SK-N-SH (cell line): ENCODE measurements around the gene MATR3. TPM values are rescaled to one million over a fixed set of nuclear protein-coding genes. Genes with fewer than 3 reads are reported as not detected.

Experiments used
- CTCF ChIA-PET: fragments of 300-600, 350-600 bp; formaldehyde crosslinking; extraction: SDS; loops from one replicate; lab custom pipeline; 2021; lab: Yijun Ruan, JAX
- POLR2A ChIA-PET: fragments of 350-600 bp; sonication (Branson Sonifier 250); formaldehyde crosslinking; extraction: SDS; loops from one replicate; lab custom pipeline; 2020; ENCODE audit warnings: antibody characterized with exemption, inconsistent platforms; lab: Yijun Ruan, JAX
- DNase-seq: peaks from one replicate; pipeline ENCODE4 v3.0.0; 2012
- H2AFZ ChIP-seq: fragments of 200-600 bp; sonication (generic); 2 replicates; pipeline ENCODE4 v1.8.1; 2016; ENCODE audit warnings: antibody characterized with exemption, mild to moderate bottlenecking, low read depth
- H3F3A ChIP-seq: fragments of 200-600 bp; sonication (generic); replicated peaks from 2 replicates; pipeline ENCODE3; 2016; ENCODE audit warnings: antibody characterized with exemption, mild to moderate bottlenecking; ENCODE audit not compliant: insufficient read depth
- H3K27ac ChIP-seq, 2 experiments: fragments of 200-500 bp in 1 of 2; fragments of 200-600 bp in 1 of 2; sonication (Bioruptor generic) in 1 of 2; sonication (generic), shearing (Covaris generic) in 1 of 2; 2 replicates each; pipeline versions ENCODE4 v1.5.1 to v1.6.1; 2014 to 2016; ENCODE audit warnings: low read depth in 2 of 2, inconsistent platforms in 1 of 2, low read length in 1 of 2, mild to moderate bottlenecking in 1 of 2, mixed read lengths in 1 of 2
- H3K27me3 ChIP-seq: fragments of 200-600 bp; sonication (generic), shearing (Covaris generic); 2 replicates; pipeline ENCODE4 v1.6.1; 2016; ENCODE audit warnings: mixed run types; ENCODE audit not compliant: insufficient read depth
- H3K36me3 ChIP-seq, 2 experiments: fragments of 200-500 bp in 1 of 2; fragments of 200-600 bp in 1 of 2; sonication (Bioruptor generic) in 1 of 2; sonication (generic) in 1 of 2; replicated peaks in 1 of 2; 2 replicates each; pipeline versions ENCODE3 to v1.5.1; 2014 to 2016; ENCODE audit warnings: low read length in 1 of 2, mild to moderate bottlenecking in 1 of 2; ENCODE audit not compliant: insufficient read depth in 2 of 2, control insufficient read depth in 1 of 2
- H3K4me1 ChIP-seq, 2 experiments: fragments of 200-500 bp in 1 of 2; fragments of 200-600 bp in 1 of 2; sonication (Bioruptor generic) in 1 of 2; sonication (generic), shearing (Covaris generic) in 1 of 2; 2 replicates each; pipeline versions ENCODE4 v1.5.1 to v1.6.1; 2014 to 2016; ENCODE audit warnings: low read depth in 1 of 2, low read length in 1 of 2, mixed run types in 1 of 2; ENCODE audit not compliant: insufficient read depth in 2 of 2, control insufficient read depth in 1 of 2
- H3K4me2 ChIP-seq: fragments of 200-600 bp; sonication (generic), shearing (Covaris generic); 2 replicates; pipeline ENCODE4 v1.6.1; 2017; ENCODE audit warnings: mixed run types
- H3K4me3 ChIP-seq, 2 experiments: fragments of 200-500 bp in 1 of 2; fragments of 200-600 bp in 1 of 2; sonication (Bioruptor generic) in 1 of 2; sonication (generic), shearing (Covaris generic) in 1 of 2; 2 replicates each; pipeline versions ENCODE4 v1.5.1 to v1.8.1; 2014 to 2016; ENCODE audit warnings: low read depth in 2 of 2, inconsistent platforms in 1 of 2, low read length in 1 of 2, mild to moderate bottlenecking in 1 of 2, mixed read lengths in 1 of 2, moderate library complexity in 1 of 2
- H3K79me2 ChIP-seq: fragments of 200-600 bp; sonication (generic); 2 replicates; pipeline ENCODE4 v1.8.1; 2017; ENCODE audit warnings: mild to moderate bottlenecking; ENCODE audit not compliant: insufficient read depth
- H3K9ac ChIP-seq: fragments of 200-600 bp; sonication (generic); 2 replicates; pipeline ENCODE4 v1.6.1; 2017; ENCODE audit warnings: mixed run types
- H3K9me2 ChIP-seq: fragments of 200-600 bp; sonication (generic); 2 replicates; pipeline ENCODE4 v1.6.1; 2017; ENCODE audit warnings: mixed run types
- H3K9me3 ChIP-seq: fragments of 200-600 bp; sonication (generic); 2 replicates; pipeline ENCODE4 v1.6.1; 2017; ENCODE audit warnings: mixed run types, mild to moderate bottlenecking, moderate library complexity
- H4K20me1 ChIP-seq: fragments of 200-600 bp; sonication (generic); 2 replicates; pipeline ENCODE4 v1.6.1; 2017; ENCODE audit warnings: mild to moderate bottlenecking, mixed run types; ENCODE audit not compliant: insufficient read depth
- CTCF ChIP-seq: fragments of 200-600 bp; sonication (generic); IDR thresholded peaks from 2 replicates; pipeline ENCODE4 v1.6.1; 2017; ENCODE audit warnings: antibody characterized with exemption, mild to moderate bottlenecking, moderate library complexity
- GATA2 ChIP-seq: sonication (generic); formaldehyde crosslinking; IDR thresholded peaks from 2 replicates; pipeline ENCODE4 v1.5.0; 2020; ENCODE audit warnings: mild to moderate bottlenecking, missing genetic modification reagents
- IRF3 ChIP-seq: fragments of 150-350 bp; IDR thresholded peaks from 2 replicates; pipeline ENCODE4 v1.6.1; 2016; ENCODE audit warnings: mild to moderate bottlenecking, low read depth, low read length
- JUND ChIP-seq: IDR thresholded peaks from 2 replicates; pipeline ENCODE4 v1.4.0; 2012
- MAX ChIP-seq: IDR thresholded peaks from 2 replicates; pipeline ENCODE4 v1.4.0; 2012; ENCODE audit warnings: low read depth
- MXI1 ChIP-seq: IDR thresholded peaks from 2 replicates; pipeline ENCODE4 v1.6.1; 2012; ENCODE audit warnings: mild to moderate bottlenecking, low read depth, low read length, improper control_type of control experiment
- NFIC ChIP-seq: IDR thresholded peaks from 2 replicates; pipeline ENCODE4 v1.4.0; 2012; ENCODE audit warnings: borderline replicate concordance
- REST ChIP-seq: IDR thresholded peaks from 2 replicates; pipeline ENCODE4 v1.6.1; 2012; ENCODE audit warnings: mild to moderate bottlenecking, low read depth, low read length, moderate library complexity
- RFX5 ChIP-seq: IDR thresholded peaks from 2 replicates; pipeline ENCODE4 v1.6.1; 2012; ENCODE audit warnings: mild to moderate bottlenecking, improper control_type of control experiment, low read length
- TAF1 ChIP-seq: IDR thresholded peaks from 2 replicates; pipeline ENCODE4 v1.6.1; 2012; ENCODE audit warnings: low read depth, mild to moderate bottlenecking, low read length, moderate library complexity, borderline replicate concordance
- TCF12 ChIP-seq: IDR thresholded peaks from 2 replicates; pipeline ENCODE4 v1.4.0; 2012
- USF1 ChIP-seq: IDR thresholded peaks from 2 replicates; pipeline ENCODE4 v1.4.0; 2012; ENCODE audit warnings: low read depth, borderline replicate concordance
- YY1 ChIP-seq: IDR thresholded peaks from 2 replicates; pipeline ENCODE4 v1.4.0; 2012; ENCODE audit warnings: low read depth, mild to moderate bottlenecking
- ZBTB33 ChIP-seq: IDR thresholded peaks from 2 replicates; pipeline ENCODE4 v1.4.0; 2012; ENCODE audit warnings: low read depth, borderline replicate concordance
- WGBS: methylation state at CpG from one replicate; pipeline ENCODE4 v1.1.6; 2017; ENCODE audit warnings: low lambda C conversion rate; 5-methylcytosine and 5-hydroxymethylcytosine counted together
- polyA plus RNA-seq, 3 experiments: library from polyadenylated mRNA; depleted of rRNA; stranded (reverse); fragments of >200 nt; gene quantifications; 2 replicates each; pipeline ENCODE4 v1.2.3, GENCODE V29; 2012

The MATR3 gene
- polyA plus RNA-seq, 1 of the 3 experiments (the other 2 are of a cell fraction), result 40.4 TPM

- POLR2A ChIA-PET, result no interaction called here
Observed at GRCh38 chr5:139361835-139362429, 68.4 kb downstream of the MATR3 start.

More at GRCh38 chr5:139361835-139362429, 68.4 kb downstream of the MATR3 start:
- Histone ChIP-seq H3K4me3 (no peak overlapping the region), H3K9me2 (no peaks in the 10 kb centered on the region), H2AFZ (no peak overlapping the region), H4K20me1 (peaks cover 70% of the 10 kb centered on the region), H3F3A (peaks cover 24% of the 10 kb centered on the region), H3K4me1 (no peaks in the 10 kb centered on the region), H3K4me2 (no peak overlapping the region), H3K27ac (no peak overlapping the region), H3K9me3 (no peaks in the 10 kb centered on the region), H3K9ac (no peak overlapping the region)
- WGBS, result 89% methylated on average over 6 of the region's 6 CpGs
- no peak for DNase-seq
- TF ChIP-seq USF1 (no peak), TCF12 (no peak), IRF3 (no peak), JUND (no peak), TAF1 (no peak), MXI1 (no peak), YY1 (no peak), NFIC (no peak), RFX5 (no peak), MAX (no peak), ZBTB33 (no peak), REST (no peak), GATA2 (CRISPR knock-in tag) (no peak), CTCF (no peak)
- TF ChIP-seq, all 33 proteins: peak for 0
- peaks cover 79% of the 10 kb centered on the region for H3K79me2 ChIP-seq
- CTCF ChIA-PET, result interaction anchor here (1.1 kb wide), 1 partner anchor 20 kb away, joined by 3 read pairs; the partner anchor contains the start of gene PAIP2
- H3K27me3 ChIP-seq, result no peaks in the 10 kb centered on the region
- H3K36me3 ChIP-seq, result peaks cover 30 to 35% of the 10 kb centered on the region in 2 experiments
